ENCODE data around the gene SENP2. TPM values are rescaled to one million over a fixed set of nuclear protein-coding genes. Genes with fewer than 3 reads are reported as not detected.

The SENP2 gene
- total RNA-seq, 1 experiment from 2014 or later = 56.9 TPM

DNA sequence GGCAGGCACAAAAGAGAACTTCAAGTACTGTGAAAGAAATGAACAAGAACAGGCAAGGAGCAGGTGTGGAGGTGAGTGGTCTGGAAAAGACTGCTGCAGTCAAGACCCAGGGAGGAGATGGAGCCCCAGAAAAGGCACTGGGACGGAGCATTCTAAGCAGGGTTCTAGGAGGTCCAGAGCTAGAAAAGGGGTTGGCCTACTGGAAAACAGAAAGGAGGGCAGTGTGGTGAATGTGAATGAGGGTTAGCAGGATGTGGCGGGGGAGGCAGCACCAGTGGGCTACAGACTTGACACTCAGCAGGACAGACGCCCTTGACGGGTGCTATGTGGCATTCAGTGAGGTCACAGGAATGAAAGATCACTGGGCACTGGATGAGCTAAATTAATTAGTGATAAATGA is 75.7 kb downstream of the SENP2 start:
- no peaks in the 10 kb centered on the region; the same call in 1 of the 2 replicates for H3K27me3 Mint-ChIP-seq (ENCODE audit: low read depth)
- ChIA-PET POLR2A (no interaction called here), CTCF (interaction anchor here (1.1 to 2.6 kb wide), 8 partner anchors 10 to 281 kb away, joined by 4 to 41 read pairs (median 20); no protein-coding TSS in a partner anchor)
- peaks cover 29% of the 10 kb centered on the region for H3K36me3 Mint-ChIP-seq
- no peaks in the 10 kb centered on the region for H3K9me3 Mint-ChIP-seq
- no peak for ATAC-seq
- H3K4me1 Mint-ChIP-seq = peaks cover 12% of the 10 kb centered on the region
- DNase-seq (ENCODE audit: low spot score) = no peak
- no peak overlapping the region for H3K4me3 Mint-ChIP-seq
- H3K27ac Mint-ChIP-seq = peak overlapping the region; percentile 85
- TF ChIP-seq, protein P1, sequence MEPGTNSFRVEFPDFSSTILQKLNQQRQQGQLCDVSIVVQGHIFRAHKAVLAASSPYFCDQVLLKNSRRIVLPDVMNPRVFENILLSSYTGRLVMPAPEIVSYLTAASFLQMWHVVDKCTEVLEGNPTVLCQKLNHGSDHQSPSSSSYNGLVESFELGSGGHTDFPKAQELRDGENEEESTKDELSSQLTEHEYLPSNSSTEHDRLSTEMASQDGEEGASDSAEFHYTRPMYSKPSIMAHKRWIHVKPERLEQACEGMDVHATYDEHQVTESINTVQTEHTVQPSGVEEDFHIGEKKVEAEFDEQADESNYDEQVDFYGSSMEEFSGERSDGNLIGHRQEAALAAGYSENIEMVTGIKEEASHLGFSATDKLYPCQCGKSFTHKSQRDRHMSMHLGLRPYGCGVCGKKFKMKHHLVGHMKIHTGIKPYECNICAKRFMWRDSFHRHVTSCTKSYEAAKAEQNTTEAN (CRISPR knock-in tag; IDR thresholded peaks at IDR 0.05) = no peak
- TF ChIP-seq, protein P2, sequence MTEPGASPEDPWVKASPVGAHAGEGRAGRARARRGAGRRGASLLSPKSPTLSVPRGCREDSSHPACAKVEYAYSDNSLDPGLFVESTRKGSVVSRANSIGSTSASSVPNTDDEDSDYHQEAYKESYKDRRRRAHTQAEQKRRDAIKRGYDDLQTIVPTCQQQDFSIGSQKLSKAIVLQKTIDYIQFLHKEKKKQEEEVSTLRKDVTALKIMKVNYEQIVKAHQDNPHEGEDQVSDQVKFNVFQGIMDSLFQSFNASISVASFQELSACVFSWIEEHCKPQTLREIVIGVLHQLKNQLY (CRISPR knock-in tag; IDR thresholded peaks at IDR 0.05) = no peak
- TF ChIP-seq GRHL2 (CRISPR knock-in tag; IDR thresholded peaks at IDR 0.05; ENCODE audit: insufficient replicate concordance, severe bottlenecking) (no peak), CREB1 (CRISPR knock-in tag; IDR thresholded peaks at IDR 0.05) (no peak)

DNA sequence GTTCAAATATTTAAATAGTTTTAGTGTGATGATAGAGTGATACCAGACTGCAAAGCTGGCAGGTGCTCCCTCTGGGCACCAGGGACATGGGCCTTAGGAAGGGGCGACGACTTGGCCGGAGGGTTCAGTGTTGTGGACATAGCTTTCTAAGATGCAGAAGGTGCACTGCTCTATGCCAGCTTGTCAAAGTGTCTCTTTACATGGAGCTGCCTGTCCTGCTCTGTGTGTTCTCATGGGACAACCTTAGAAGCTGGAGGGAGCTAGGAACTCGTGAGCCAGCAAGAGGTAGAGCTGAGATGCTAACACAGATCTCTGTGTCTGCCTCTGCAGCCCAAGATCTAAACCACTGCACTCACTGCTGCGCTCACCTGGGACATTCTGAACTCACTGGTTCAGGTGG is 77.8 kb downstream of the SENP2 start:
- no peaks in the 10 kb centered on the region for H3K9me3 Mint-ChIP-seq
- peaks cover 20% of the 10 kb centered on the region for H3K36me3 Mint-ChIP-seq
- ChIA-PET POLR2A (interaction anchor here (0.6 kb wide), 1 partner anchor 124 kb away, joined by 3 read pairs; no protein-coding TSS in a partner anchor), CTCF (no interaction called here)
- H3K4me3 Mint-ChIP-seq = no peak overlapping the region
- no peak for ATAC-seq
- no peak overlapping the region for H3K27ac Mint-ChIP-seq
- peaks cover 12% of the 10 kb centered on the region for H3K4me1 Mint-ChIP-seq
- DNase-seq (ENCODE audit: low spot score) = no peak
- no peaks in the 10 kb centered on the region for H3K27me3 Mint-ChIP-seq (ENCODE audit: low read depth)
- TF ChIP-seq, protein P3, sequence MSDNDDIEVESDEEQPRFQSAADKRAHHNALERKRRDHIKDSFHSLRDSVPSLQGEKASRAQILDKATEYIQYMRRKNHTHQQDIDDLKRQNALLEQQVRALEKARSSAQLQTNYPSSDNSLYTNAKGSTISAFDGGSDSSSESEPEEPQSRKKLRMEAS (CRISPR knock-in tag; IDR thresholded peaks at IDR 0.05) = no peak
- TF ChIP-seq, protein P4, sequence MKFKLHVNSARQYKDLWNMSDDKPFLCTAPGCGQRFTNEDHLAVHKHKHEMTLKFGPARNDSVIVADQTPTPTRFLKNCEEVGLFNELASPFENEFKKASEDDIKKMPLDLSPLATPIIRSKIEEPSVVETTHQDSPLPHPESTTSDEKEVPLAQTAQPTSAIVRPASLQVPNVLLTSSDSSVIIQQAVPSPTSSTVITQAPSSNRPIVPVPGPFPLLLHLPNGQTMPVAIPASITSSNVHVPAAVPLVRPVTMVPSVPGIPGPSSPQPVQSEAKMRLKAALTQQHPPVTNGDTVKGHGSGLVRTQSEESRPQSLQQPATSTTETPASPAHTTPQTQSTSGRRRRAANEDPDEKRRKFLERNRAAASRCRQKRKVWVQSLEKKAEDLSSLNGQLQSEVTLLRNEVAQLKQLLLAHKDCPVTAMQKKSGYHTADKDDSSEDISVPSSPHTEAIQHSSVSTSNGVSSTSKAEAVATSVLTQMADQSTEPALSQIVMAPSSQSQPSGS (CRISPR knock-in tag; IDR thresholded peaks at IDR 0.05; ENCODE audit: borderline replicate concordance, low read depth) = no peak
- TF ChIP-seq, protein P5, sequence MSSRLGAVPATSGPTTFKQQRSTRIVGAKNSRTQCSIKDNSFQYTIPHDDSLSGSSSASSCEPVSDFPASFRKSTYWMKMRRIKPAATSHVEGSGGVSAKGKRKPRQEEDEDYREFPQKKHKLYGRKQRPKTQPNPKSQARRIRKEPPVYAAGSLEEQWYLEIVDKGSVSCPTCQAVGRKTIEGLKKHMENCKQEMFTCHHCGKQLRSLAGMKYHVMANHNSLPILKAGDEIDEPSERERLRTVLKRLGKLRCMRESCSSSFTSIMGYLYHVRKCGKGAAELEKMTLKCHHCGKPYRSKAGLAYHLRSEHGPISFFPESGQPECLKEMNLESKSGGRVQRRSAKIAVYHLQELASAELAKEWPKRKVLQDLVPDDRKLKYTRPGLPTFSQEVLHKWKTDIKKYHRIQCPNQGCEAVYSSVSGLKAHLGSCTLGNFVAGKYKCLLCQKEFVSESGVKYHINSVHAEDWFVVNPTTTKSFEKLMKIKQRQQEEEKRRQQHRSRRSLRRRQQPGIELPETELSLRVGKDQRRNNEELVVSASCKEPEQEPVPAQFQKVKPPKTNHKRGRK (CRISPR knock-in tag; IDR thresholded peaks at IDR 0.05; ENCODE audit: borderline replicate concordance) = no peak
- TF ChIP-seq NR1H2 (CRISPR knock-in tag; IDR thresholded peaks at IDR 0.05) (no peak), CREB1 (CRISPR knock-in tag; IDR thresholded peaks at IDR 0.05) (no peak), ZNF317 (CRISPR knock-in tag; IDR thresholded peaks at IDR 0.05; ENCODE audit: borderline replicate concordance, low read depth) (no peak), MXD4 (CRISPR knock-in tag; IDR thresholded peaks at IDR 0.05; ENCODE audit: borderline replicate concordance) (no peak), SP1 (CRISPR knock-in tag; conservative IDR thresholded peaks at IDR 0.05) (no peak), SOX15 (CRISPR knock-in tag; IDR thresholded peaks at IDR 0.05) (no peak), TCF7 (CRISPR knock-in tag; IDR thresholded peaks at IDR 0.05; ENCODE audit: low read depth) (no peak), GTF2I (CRISPR knock-in tag; conservative IDR thresholded peaks at IDR 0.05) (no peak)
- TF ChIP-seq, protein P6, sequence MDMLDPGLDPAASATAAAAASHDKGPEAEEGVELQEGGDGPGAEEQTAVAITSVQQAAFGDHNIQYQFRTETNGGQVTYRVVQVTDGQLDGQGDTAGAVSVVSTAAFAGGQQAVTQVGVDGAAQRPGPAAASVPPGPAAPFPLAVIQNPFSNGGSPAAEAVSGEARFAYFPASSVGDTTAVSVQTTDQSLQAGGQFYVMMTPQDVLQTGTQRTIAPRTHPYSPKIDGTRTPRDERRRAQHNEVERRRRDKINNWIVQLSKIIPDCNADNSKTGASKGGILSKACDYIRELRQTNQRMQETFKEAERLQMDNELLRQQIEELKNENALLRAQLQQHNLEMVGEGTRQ (CRISPR knock-in tag; IDR thresholded peaks at IDR 0.05) = no peak
- TF ChIP-seq, protein P7, sequence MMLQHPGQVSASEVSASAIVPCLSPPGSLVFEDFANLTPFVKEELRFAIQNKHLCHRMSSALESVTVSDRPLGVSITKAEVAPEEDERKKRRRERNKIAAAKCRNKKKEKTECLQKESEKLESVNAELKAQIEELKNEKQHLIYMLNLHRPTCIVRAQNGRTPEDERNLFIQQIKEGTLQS (CRISPR knock-in tag; conservative IDR thresholded peaks at IDR 0.05) = no peak
- TF ChIP-seq, protein P8, sequence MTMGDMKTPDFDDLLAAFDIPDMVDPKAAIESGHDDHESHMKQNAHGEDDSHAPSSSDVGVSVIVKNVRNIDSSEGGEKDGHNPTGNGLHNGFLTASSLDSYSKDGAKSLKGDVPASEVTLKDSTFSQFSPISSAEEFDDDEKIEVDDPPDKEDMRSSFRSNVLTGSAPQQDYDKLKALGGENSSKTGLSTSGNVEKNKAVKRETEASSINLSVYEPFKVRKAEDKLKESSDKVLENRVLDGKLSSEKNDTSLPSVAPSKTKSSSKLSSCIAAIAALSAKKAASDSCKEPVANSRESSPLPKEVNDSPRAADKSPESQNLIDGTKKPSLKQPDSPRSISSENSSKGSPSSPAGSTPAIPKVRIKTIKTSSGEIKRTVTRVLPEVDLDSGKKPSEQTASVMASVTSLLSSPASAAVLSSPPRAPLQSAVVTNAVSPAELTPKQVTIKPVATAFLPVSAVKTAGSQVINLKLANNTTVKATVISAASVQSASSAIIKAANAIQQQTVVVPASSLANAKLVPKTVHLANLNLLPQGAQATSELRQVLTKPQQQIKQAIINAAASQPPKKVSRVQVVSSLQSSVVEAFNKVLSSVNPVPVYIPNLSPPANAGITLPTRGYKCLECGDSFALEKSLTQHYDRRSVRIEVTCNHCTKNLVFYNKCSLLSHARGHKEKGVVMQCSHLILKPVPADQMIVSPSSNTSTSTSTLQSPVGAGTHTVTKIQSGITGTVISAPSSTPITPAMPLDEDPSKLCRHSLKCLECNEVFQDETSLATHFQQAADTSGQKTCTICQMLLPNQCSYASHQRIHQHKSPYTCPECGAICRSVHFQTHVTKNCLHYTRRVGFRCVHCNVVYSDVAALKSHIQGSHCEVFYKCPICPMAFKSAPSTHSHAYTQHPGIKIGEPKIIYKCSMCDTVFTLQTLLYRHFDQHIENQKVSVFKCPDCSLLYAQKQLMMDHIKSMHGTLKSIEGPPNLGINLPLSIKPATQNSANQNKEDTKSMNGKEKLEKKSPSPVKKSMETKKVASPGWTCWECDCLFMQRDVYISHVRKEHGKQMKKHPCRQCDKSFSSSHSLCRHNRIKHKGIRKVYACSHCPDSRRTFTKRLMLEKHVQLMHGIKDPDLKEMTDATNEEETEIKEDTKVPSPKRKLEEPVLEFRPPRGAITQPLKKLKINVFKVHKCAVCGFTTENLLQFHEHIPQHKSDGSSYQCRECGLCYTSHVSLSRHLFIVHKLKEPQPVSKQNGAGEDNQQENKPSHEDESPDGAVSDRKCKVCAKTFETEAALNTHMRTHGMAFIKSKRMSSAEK (CRISPR knock-in tag; IDR thresholded peaks at IDR 0.05; ENCODE audit: borderline replicate concordance) = no peak
- TF ChIP-seq, protein P9, sequence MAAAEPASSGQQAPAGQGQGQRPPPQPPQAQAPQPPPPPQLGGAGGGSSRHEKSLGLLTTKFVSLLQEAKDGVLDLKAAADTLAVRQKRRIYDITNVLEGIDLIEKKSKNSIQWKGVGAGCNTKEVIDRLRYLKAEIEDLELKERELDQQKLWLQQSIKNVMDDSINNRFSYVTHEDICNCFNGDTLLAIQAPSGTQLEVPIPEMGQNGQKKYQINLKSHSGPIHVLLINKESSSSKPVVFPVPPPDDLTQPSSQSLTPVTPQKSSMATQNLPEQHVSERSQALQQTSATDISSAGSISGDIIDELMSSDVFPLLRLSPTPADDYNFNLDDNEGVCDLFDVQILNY (CRISPR knock-in tag; IDR thresholded peaks at IDR 0.05) = no peak
- TF ChIP-seq, protein P10, sequence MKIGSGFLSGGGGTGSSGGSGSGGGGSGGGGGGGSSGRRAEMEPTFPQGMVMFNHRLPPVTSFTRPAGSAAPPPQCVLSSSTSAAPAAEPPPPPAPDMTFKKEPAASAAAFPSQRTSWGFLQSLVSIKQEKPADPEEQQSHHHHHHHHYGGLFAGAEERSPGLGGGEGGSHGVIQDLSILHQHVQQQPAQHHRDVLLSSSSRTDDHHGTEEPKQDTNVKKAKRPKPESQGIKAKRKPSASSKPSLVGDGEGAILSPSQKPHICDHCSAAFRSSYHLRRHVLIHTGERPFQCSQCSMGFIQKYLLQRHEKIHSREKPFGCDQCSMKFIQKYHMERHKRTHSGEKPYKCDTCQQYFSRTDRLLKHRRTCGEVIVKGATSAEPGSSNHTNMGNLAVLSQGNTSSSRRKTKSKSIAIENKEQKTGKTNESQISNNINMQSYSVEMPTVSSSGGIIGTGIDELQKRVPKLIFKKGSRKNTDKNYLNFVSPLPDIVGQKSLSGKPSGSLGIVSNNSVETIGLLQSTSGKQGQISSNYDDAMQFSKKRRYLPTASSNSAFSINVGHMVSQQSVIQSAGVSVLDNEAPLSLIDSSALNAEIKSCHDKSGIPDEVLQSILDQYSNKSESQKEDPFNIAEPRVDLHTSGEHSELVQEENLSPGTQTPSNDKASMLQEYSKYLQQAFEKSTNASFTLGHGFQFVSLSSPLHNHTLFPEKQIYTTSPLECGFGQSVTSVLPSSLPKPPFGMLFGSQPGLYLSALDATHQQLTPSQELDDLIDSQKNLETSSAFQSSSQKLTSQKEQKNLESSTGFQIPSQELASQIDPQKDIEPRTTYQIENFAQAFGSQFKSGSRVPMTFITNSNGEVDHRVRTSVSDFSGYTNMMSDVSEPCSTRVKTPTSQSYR (CRISPR knock-in tag; IDR thresholded peaks at IDR 0.05) = no peak
